ENCODE data around the gene SLC12A3.
A peak's percentile ranks its signal among the peaks of the same experiment; 100 is the strongest.

SLC12A3 gene

GRCh38 chr16:56943761-56944375 is 78.9 kb downstream of the SLC12A3 start:
- DNase-seq (ENCODE audit: low read depth in 2 of 2), result no peak

- no peak for DNase-seq (ENCODE audit: low read depth in 2 of 2)
Measured at GRCh38 chr16:56944954-56945839, 80.2 kb downstream of the SLC12A3 start.

DNA sequence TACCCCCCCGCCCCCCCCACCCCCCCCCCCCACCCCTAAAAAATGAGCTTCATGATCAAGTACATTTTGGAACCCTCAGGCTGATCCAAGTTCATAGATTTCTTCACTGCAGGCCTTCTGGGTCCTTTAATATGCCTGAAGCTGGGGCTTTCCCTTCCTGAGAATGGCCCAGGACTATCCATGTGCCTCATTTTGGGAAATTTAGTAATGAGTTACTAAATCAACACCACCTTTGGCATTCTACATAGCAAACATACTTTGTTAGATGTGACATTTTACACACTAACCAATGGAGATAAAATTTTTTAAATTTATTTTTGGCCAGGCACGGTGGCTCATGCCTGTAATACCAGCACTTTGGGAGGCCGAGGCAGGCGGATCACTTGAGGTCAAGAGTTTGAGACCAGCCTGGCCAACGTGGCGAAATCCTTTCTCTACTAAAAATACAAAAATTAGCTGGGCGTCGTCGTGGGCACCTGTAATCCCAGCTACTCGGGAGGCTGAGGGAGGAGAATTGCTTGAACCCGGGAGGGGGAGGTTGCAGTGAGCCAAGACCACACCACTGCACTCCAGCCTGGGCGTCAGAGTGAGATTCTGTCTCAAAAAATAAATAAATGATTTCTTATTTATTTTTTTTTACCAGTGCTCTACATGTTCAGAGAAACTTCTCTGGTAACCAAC is 81.0 kb downstream of the SLC12A3 start:
- DNase-seq (ENCODE audit: low read depth in 2 of 2), result no peak

DNA sequence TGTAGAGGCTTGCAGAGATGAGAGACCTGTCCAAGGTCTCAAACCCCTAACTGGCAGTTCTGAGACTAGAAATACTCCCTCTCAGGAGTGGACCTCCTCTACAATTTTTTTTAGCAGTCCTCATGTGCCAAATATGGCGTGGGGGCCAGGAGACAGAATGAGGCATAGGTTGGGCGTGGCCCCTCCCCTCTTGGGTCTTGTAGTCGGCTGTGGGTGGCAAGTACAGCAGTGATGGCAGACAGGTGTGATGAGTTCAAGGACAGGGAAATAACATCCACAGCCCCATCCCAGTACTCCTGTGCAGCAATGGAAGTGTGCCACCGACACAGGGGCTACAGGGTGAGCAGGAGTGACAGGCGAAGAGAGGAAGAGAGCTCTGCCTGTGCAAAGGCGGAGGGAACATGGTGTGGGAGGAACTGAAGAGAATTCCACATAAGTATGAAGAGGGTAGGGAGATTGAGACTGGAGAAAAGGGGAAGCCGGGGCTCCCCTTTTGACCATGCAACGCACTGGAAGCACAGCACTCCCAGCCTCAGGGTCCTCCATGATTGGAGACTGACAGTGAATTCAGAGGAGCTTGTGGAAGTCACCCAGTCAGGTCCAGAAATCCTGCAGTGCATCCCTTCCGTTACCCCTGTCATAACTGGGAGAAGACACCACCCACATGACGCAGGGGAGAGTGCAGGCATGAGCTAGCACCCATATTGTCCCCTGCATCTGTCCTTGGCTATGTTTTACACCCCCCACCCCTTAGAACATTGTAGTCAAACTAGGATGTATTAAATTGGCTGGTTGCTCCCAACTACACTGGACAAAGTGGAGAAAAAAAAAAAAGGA is 82.0 kb downstream of the SLC12A3 start:
- DNase-seq (ENCODE audit: low read depth in 2 of 2), result no peak

DNA sequence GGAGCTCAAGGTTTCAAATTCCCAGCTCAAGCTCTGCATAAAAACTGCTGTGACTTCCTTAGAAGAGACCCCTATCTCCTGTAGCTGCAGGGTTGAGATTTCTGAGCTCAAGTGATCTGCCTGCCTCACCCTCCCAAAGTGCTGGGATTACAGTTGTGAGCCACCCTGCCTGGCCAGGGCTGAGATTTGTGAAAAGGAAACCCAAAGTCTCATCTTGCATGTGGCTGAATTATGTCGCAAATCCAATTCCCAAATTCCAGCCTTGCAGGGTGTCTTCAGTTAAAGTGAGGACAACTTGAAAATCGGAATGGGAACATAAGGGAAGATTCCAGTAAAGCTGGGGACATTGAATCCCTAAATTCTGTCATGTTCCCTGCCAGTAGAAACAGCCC is 82.6 kb downstream of the SLC12A3 start:
- DNase-seq (ENCODE audit: low read depth in 2 of 2), result no peak

DNA sequence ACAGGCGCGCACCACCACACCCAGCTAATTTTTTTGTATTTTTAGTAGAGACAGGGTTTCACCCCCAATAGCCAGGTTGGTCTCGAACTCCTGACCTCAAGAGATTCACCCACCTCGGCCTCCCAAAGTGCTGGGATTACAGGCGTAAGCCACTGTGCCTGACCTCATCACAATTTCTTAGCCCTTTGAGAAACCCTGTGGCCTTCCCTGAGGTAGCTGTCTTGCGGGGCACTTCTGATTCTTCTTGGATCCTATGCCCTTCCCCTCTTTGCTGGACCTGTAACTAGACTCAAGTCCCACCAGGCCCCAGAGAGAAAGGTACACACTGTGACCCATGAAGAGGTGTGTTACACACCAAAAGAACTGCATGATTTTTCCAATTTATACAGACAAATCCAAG is 83.2 kb downstream of the SLC12A3 start:
- no peak for DNase-seq (ENCODE audit: low read depth in 2 of 2)

DNA sequence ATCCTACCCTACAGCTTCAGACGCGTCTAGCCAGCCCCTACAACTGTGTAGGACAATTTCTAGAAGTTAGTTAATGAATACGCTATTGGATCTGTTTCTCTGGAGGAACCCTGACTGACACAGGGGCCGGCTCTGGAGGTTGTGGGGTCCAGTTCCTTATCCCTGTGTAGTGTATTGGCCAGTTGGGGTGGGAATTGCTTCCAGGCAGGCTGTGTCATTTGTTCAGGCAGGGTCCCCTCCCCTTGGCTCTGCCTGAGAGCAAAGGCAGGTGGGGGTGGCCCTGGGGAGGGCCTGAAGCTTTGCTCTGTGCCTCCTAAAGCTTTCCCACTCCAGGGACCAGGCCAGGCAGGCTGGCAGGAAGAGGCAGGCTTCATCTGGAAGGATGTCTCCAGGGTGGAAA is 85.0 kb downstream of the SLC12A3 start:
- DNase-seq (ENCODE audit: low read depth in 2 of 2), result no peak

- DNase-seq (ENCODE audit: low read depth in 2 of 2), result no peak
Measured at GRCh38 chr16:56950455-56950854, 85.4 kb downstream of the SLC12A3 start.

- DNase-seq (ENCODE audit: low read depth in 2 of 2), result no peak
Measured at GRCh38 chr16:56950881-56951771, 86.1 kb downstream of the SLC12A3 start.

GRCh38 chr16:56953006-56953405 is 88.0 kb downstream of the SLC12A3 start:
- DNase-seq (ENCODE audit: low read depth in 2 of 2), result no peak

DNA sequence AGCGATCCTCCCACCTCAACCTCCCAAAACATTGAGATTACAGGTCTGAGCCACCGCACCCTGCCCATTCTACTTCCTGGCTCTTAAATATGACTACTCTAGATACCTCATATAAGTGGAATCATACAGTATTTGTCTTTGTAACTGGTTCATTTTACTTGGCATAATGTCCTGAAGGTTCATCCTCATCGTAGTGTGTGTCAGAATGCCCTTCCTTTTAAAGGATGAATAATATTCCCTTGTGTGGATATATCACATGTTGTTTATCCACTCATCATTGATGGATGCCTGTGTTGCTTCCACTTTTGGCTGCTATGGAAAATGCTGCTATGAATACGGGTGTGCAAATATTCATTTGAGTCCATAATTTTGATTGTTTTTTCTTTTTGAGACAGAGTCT is 91.1 kb downstream of the SLC12A3 start:
- no peak for DNase-seq (ENCODE audit: low read depth in 2 of 2)

- DNase-seq (ENCODE audit: low read depth in 2 of 2), result no peak
Measured at GRCh38 chr16:56956756-56957155, 91.7 kb downstream of the SLC12A3 start.

GRCh38 chr16:56960681-56961281 is 95.8 kb downstream of the SLC12A3 start:
- no peak for DNase-seq (ENCODE audit: low read depth in 2 of 2)

GRCh38 chr16:56961386-56961785 is 96.4 kb downstream of the SLC12A3 start:
- no peak for DNase-seq (ENCODE audit: low read depth in 2 of 2)

DNA sequence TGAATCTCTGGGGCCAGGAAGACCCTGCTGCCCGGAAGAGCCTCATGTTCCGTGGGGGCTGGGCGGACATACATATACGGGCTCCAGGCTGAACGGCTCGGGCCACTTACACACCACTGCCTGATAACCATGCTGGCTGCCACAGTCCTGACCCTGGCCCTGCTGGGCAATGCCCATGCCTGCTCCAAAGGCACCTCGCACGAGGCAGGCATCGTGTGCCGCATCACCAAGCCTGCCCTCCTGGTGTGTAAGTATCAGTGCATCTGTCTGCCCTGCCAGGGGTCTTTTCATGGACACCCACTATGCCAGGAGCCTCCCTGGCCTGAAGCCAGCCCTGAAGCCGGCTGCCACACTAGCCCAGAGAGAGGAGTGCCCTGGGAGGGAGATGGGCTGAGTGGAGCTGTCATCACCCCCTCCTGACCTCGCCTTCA is 96.9 kb downstream of the SLC12A3 start, which contains the start of gene CETP:
Gene CETP, plus strand, starts transcription at position 100 of the 431 bp plus-strand sequence. Its CDS starts 30 bp downstream, at position 130.
- no peak for DNase-seq (ENCODE audit: low read depth in 2 of 2)

GRCh38 chr16:56964243-56965148 is 99.5 kb downstream of the SLC12A3 start:
- DNase-seq (ENCODE audit: low read depth in 2 of 2), result peak; percentile 90 to 96
